RWPE1 (cell line): ENCODE data around the gene PRKACG.

Experiments
- CTCF ChIA-PET: fragments of 350-600 bp; sonication (Branson Sonifier 250); formaldehyde crosslinking; extraction: SDS; loops from one replicate; lab custom pipeline; 2021; lab: Yijun Ruan, JAX
- POLR2A ChIA-PET: fragments of 400-600 bp; formaldehyde crosslinking; extraction: SDS; loops from one replicate; lab custom pipeline; 2020; ENCODE audit warnings: antibody characterized with exemption; ENCODE audit not compliant: low non-redundant PET; lab: Yijun Ruan, JAX
- DNase-seq: peaks from one replicate; pipeline ENCODE4 v3.0.0; 2012; ENCODE audit warnings: low spot score
- H3K27ac ChIP-seq: fragments of 450-650 bp; 2 replicates; pipeline ENCODE4 v1.5.1; 2017
- TF ChIP-seq, protein P1 (sequence below): fragments of 450-650 bp; conservative IDR thresholded peaks from 2 replicates; pipeline ENCODE4 v1.5.1; 2017; ENCODE audit warnings: low read depth, mild to moderate bottlenecking

PRKACG gene

GRCh38 chr9:69028754-69029153, 14.8 kb upstream of the PRKACG start:
- ChIA-PET POLR2A (no interaction called here), CTCF (interaction anchor here (0.6 to 1.1 kb wide), 3 partner anchors 29 to 174 kb away, joined by 3 to 6 read pairs (median 4); no protein-coding TSS in a partner anchor)
- TF ChIP-seq, protein P1, sequence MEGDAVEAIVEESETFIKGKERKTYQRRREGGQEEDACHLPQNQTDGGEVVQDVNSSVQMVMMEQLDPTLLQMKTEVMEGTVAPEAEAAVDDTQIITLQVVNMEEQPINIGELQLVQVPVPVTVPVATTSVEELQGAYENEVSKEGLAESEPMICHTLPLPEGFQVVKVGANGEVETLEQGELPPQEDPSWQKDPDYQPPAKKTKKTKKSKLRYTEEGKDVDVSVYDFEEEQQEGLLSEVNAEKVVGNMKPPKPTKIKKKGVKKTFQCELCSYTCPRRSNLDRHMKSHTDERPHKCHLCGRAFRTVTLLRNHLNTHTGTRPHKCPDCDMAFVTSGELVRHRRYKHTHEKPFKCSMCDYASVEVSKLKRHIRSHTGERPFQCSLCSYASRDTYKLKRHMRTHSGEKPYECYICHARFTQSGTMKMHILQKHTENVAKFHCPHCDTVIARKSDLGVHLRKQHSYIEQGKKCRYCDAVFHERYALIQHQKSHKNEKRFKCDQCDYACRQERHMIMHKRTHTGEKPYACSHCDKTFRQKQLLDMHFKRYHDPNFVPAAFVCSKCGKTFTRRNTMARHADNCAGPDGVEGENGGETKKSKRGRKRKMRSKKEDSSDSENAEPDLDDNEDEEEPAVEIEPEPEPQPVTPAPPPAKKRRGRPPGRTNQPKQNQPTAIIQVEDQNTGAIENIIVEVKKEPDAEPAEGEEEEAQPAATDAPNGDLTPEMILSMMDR: no peak
- H3K27ac ChIP-seq: no peak overlapping the region
- no peak for DNase-seq

DNA sequence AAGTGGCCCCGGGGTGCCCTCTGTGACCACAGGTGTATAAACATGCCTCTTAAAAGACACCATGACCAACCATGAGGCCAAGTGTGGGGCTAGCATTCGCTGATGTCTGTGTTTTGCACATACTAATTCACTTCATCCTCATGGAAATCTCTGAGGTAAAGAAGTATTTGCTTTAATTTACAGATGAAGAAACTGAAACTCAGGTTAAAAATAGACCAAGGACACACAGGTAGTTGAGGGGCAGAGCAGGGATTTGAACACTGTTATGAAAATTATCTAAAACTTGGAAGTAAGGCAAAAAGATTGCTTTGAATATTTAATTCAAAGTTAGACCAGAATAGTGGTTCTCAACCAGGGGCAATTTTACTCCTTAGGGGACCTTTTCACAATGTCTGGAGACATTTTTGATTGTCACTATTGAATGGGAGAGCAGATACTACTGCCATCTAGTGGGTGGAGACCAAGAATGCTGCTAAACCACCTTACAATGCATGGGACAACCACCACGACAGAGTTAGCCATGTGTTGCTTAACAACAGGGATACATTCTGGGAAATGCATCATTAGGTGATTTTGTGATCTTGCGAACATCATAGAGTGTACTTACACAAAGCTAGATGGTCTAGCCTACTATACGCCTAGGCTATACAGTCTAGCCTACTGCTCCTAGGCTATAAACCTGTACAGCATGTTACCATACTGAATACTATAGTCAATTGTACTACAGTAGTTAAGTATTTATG, 13.6 kb upstream of the PRKACG start:
- no peak overlapping the region for H3K27ac ChIP-seq
- ChIA-PET CTCF (interaction anchor here (0.6 to 1.1 kb wide), 3 partner anchors 28 to 451 kb away, joined by 3 to 4 read pairs (median 4); no protein-coding TSS in a partner anchor), POLR2A (no interaction called here)
- peak; percentile 60 for DNase-seq
- TF ChIP-seq, protein P1: peak; percentile 83

DNA sequence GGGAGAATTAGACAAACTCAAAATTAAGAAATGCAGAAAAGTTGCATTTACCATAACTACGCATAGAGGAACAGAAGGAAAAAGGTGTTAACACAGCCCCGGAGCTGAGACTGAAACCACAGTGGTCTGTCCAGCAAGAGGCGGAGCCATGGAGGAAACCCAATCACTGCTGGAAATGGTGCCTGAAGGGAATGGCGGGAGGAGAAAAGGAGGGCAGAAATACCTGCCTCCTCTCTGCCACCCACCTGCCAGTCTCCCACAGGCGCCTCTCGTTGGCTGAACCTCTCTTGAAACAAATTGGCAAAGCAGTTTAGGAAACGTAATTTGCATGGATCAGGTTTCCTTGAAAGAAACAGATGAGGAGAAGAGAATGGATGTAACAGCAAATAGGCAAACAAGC, 9.7 kb upstream of the PRKACG start:
- H3K27ac ChIP-seq: no peak overlapping the region
- POLR2A ChIA-PET: no interaction called here
- TF ChIP-seq, protein P1: no peak
- CTCF ChIA-PET: no interaction called here
- DNase-seq: no peak

DNA sequence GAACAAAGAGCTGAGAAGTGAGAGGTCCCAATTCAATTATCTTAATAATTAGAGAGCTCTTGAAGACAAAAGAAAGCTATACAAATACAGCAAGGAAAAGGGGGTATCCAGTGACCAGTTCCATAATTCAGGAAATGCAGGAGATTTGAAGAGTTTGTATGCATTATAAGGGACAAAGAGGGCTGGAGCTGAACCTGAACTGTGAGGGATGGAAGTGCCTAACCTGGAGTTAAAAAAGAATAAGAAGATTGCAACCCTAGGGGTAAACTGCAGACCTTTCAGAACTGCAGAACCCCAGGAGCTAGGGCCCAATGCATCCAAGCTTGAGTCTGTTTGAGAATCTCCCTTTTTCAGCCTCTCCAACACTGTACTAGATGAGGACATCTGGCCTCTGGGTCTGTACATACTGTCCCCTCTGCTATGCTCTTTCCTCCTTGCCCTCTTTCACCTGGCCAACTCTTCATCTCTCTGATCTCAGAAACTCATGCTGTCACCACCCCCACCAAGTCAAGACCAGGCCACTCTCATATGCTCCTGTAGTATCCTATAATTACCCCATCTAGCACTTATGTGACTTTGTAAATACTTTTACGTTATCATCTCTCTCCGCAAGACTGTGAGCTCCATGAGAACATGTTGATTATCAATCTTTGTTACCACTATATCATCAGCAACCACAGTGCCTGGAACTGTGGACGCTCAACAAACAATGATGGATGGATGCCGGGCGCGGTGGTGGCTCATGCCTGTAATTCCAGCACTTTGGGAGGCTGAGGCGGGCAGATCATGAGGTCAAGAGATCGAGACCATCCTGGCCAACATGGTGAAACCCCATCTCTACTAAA, 6.6 kb upstream of the PRKACG start:
- TF ChIP-seq, protein P1: no peak
- CTCF ChIA-PET: interaction anchor here (0.6 to 1.1 kb wide), 3 partner anchors 21 to 1572 kb away, joined by 3 read pairs; no protein-coding TSS in a partner anchor
- no peak for DNase-seq
- POLR2A ChIA-PET: no interaction called here
- no peak overlapping the region for H3K27ac ChIP-seq

- POLR2A ChIA-PET: no interaction called here
- no peak overlapping the region for H3K27ac ChIP-seq
- TF ChIP-seq, protein P1: no peak
- no peak for DNase-seq
- CTCF ChIA-PET: interaction anchor here (0.7 to 1.1 kb wide), 3 partner anchors 20 to 439 kb away, joined by 3 to 7 read pairs (median 3); no protein-coding TSS in a partner anchor
These were observed 5.9 kb upstream of the PRKACG start for GRCh38 chr9:69019808-69020207.

GRCh38 chr9:69018737-69019136, 4.8 kb upstream of the PRKACG start:
- no peak for DNase-seq
- TF ChIP-seq, protein P1: no peak
- CTCF ChIA-PET: interaction anchor here (0.8 kb wide), 1 partner anchor 16 kb away, joined by 3 read pairs; no protein-coding TSS in a partner anchor
- H3K27ac ChIP-seq: no peak overlapping the region
- POLR2A ChIA-PET: no interaction called here
